ENCODE data around the gene TBCA. TPM values are rescaled to one million over a fixed set of nuclear protein-coding genes. Genes with fewer than 3 reads are reported as not detected.

The TBCA gene
- total and polyA plus RNA-seq, 2 of the 13 experiments (the other 11 are each of a cell fraction or from before 2014, with no cell fraction given) = 93.8 to 309 TPM

GRCh38 chr5:77784735-77785134, 8.6 kb upstream of the TBCA start:
- WGBS (ENCODE audit: low lambda C conversion rate) = 80% methylated on average over 20 of the region's 21 CpGs
- TF ChIP-seq, protein P1, sequence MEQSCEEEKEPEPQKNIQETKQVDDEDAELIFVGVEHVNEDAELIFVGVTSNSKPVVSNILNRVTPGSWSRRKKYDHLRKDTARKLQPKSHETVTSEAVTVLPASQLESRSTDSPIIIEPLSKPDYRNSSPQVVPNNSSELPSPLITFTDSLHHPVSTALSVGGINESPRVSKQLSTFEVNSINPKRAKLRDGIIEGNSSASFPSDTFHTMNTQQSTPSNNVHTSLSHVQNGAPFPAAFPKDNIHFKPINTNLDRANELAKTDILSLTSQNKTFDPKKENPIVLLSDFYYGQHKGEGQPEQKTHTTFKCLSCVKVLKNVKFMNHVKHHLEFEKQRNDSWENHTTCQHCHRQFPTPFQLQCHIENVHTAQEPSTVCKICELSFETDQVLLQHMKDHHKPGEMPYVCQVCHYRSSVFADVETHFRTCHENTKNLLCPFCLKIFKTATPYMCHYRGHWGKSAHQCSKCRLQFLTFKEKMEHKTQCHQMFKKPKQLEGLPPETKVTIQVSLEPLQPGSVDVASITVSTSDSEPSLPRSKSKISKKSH (CRISPR knock-in tag; IDR thresholded peaks at IDR 0.05; ENCODE audit: borderline replicate concordance) = no peak
- TF ChIP-seq GATA4 (IDR thresholded peaks at IDR 0.05; ENCODE audit: borderline replicate concordance, low read depth) (no peak), TRIM24 (CRISPR knock-in tag; IDR thresholded peaks at IDR 0.05) (no peak), ZNF749 (CRISPR knock-in tag; IDR thresholded peaks at IDR 0.05; ENCODE audit: borderline replicate concordance) (no peak), DR1 (CRISPR knock-in tag; IDR thresholded peaks at IDR 0.05) (no peak), ZFAT (CRISPR knock-in tag; conservative IDR thresholded peaks at IDR 0.05) (no peak), ZNF235 (CRISPR knock-in tag; IDR thresholded peaks at IDR 0.05; ENCODE audit: borderline replicate concordance) (no peak), REST (IDR thresholded peaks at IDR 0.05; ENCODE audit: borderline replicate concordance in 1 of 2, low read depth in 1 of 2, low read length in 2 of 2) (no peak), PBX3 (CRISPR knock-in tag; IDR thresholded peaks at IDR 0.05; ENCODE audit: borderline replicate concordance) (no peak), HOXA7 (CRISPR knock-in tag; IDR thresholded peaks at IDR 0.05) (no peak), HMGXB4 (CRISPR knock-in tag; IDR thresholded peaks at IDR 0.05; ENCODE audit: borderline replicate concordance in 1 of 2, low read depth in 1 of 2) (no peak), TP53 (CRISPR knock-in tag; conservative IDR thresholded peaks at IDR 0.05) (no peak)
- TF ChIP-seq, protein P2, sequence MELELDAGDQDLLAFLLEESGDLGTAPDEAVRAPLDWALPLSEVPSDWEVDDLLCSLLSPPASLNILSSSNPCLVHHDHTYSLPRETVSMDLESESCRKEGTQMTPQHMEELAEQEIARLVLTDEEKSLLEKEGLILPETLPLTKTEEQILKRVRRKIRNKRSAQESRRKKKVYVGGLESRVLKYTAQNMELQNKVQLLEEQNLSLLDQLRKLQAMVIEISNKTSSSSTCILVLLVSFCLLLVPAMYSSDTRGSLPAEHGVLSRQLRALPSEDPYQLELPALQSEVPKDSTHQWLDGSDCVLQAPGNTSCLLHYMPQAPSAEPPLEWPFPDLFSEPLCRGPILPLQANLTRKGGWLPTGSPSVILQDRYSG (CRISPR knock-in tag; IDR thresholded peaks at IDR 0.05) = no peak

More at GRCh38 chr5:77784735-77785134, 8.6 kb upstream of the TBCA start:
- no peaks in the 10 kb centered on the region for H4K20me1 ChIP-seq (ENCODE audit: insufficient read depth, low read length)
- H3K27me3 ChIP-seq (ENCODE audit: control insufficient read depth in 1 of 2, insufficient read depth in 2 of 2, low read length in 2 of 2) = no peaks in the 10 kb centered on the region; a peak in 1 of 5 replicates
- ChIA-PET POLR2A (no interaction called here), CTCF (ENCODE audit: low intra/inter-chr PET ratio, low total read pairs) (no interaction called here)
- H2AFZ ChIP-seq (ENCODE audit: low read length) = no peak overlapping the region
- no peaks in the 10 kb centered on the region for H3K36me3 ChIP-seq (replicated peaks in 1 of 2; ENCODE audit: control insufficient read depth in 1 of 2, insufficient read depth in 2 of 2, low read length in 2 of 2)
- H3K4me1 ChIP-seq (ENCODE audit: insufficient read depth, low read length) = no peaks in the 10 kb centered on the region
- H3K4me3 ChIP-seq (replicated peaks in 1 of 3; ENCODE audit: insufficient read depth in 1 of 3, low read depth in 2 of 3, low read length in 3 of 3) = no peak overlapping the region
- no peak for FAIRE-seq
- intact Hi-C loops (cut with micrococcal nuclease; ENCODE audit: unreplicated experiment) = loop anchor here (2.0 kb wide), 1 partner anchor 22 kb away; no protein-coding TSS in a partner anchor
- no peak for DNase-seq (ENCODE audit: low spot score)
- H3K79me2 ChIP-seq (ENCODE audit: insufficient read depth, low read length) = no peaks in the 10 kb centered on the region
- no peaks in the 10 kb centered on the region for H3K9me3 ChIP-seq (ENCODE audit: low read length)
- in situ Hi-C loops (cut with HindIII; ENCODE audit: extremely low pct_ligation_motif_present, low pct_unique_long_range_greater_than_20kb) = no loop called here
- no peak overlapping the region for H3K9ac ChIP-seq (ENCODE audit: insufficient read depth, low read depth, low read length)
- ATAC-seq = no peak
- no peak overlapping the region for H3K27ac ChIP-seq (ENCODE audit: extremely low read length, insufficient read depth, low read length)
- no TSS peak for BruUV-seq (replicated peaks)
- H3K4me2 ChIP-seq (ENCODE audit: low read depth, low read length) = no peak overlapping the region

Measured in HepG2 (cell line).